Hepatocyte (in vitro differentiated cells): ENCODE results near the gene C6orf163.

Source experiments
- CTCF ChIP-seq: fragments of 200-600 bp; sonication (generic); IDR thresholded peaks from 2 replicates; pipeline ENCODE4 v1.5.1; 2016; ENCODE audit warnings: antibody characterized with exemption, mild to moderate bottlenecking; ENCODE audit not compliant: poor library complexity
- EZH2phosphoT487 ChIP-seq: fragments of 200-600 bp; sonication (generic); IDR thresholded peaks from one replicate; pipeline ENCODE4 v1.6.1; 2018; ENCODE audit warnings: antibody characterized with exemption, mild to moderate bottlenecking, low read depth, moderate library complexity; ENCODE audit not compliant: unreplicated experiment, severe bottlenecking

GRCh38 chr6:87376643-87377042 is 32.0 kb downstream of the C6orf163 start:
- TF ChIP-seq CTCF (no peak), EZH2phosphoT487 (no peak)
